ENCODE data around the gene TBC1D2B. TPM values are rescaled to one million over a fixed set of nuclear protein-coding genes. Genes with fewer than 3 reads are reported as not detected.

TBC1D2B gene
- polyA plus RNA-seq, 1 donor (not counting 4 experiments of a cell fraction or from before 2014, with no cell fraction given): 27.0 TPM

GRCh38 chr15:78120523-78120922, 43.0 kb upstream of the TBC1D2B start:
- DNase-seq (ENCODE audit: low read depth, low spot score): no peak
- dilution Hi-C loops (cut with MboI; ENCODE audit: extremely low pct_ligation_motif_present, low sequenced_read_pairs): no loop called here
- Histone ChIP-seq H4K20me1 (ENCODE audit: control insufficient read depth, extremely low read depth, insufficient read depth, low read length) (no peaks in the 10 kb centered on the region), H3K4me3 (ENCODE audit: control insufficient read depth in 2 of 3, extremely low read depth in 1 of 3, insufficient read depth in 2 of 3, low read depth in 1 of 3, low read length in 3 of 3) (no peak overlapping the region), H3K27ac (ENCODE audit: control insufficient read depth, insufficient read depth, low read length) (no peak overlapping the region), H3K27me3 (ENCODE audit: control insufficient read depth, extremely low read depth, insufficient read depth, low read length) (no peaks in the 10 kb centered on the region), H3K9ac (ENCODE audit: control insufficient read depth, extremely low read depth, insufficient read depth, low read length) (no peak overlapping the region), H3K79me2 (ENCODE audit: control insufficient read depth, insufficient read depth, low read length) (no peaks in the 10 kb centered on the region), H3K4me1 (ENCODE audit: control insufficient read depth, extremely low read depth, insufficient read depth, low read length) (no peaks in the 10 kb centered on the region), H2AFZ (ENCODE audit: control insufficient read depth, low read length) (no peak overlapping the region), H3K9me1 (ENCODE audit: control insufficient read depth, extremely low read depth, insufficient read depth, low read length) (no peaks in the 10 kb centered on the region), H3K9me3 (ENCODE audit: control insufficient read depth, low read depth, low read length) (no peaks in the 10 kb centered on the region), H3K36me3 (ENCODE audit: control insufficient read depth in 2 of 2, extremely low read depth in 1 of 2, insufficient read depth in 2 of 2, low read length in 2 of 2) (no peaks in the 10 kb centered on the region), H3K4me2 (ENCODE audit: control insufficient read depth, extremely low read depth, insufficient read depth, low read depth, low read length) (no peak overlapping the region)
- no peak for FAIRE-seq
- TF ChIP-seq CTCF (optimal IDR thresholded peaks at IDR 0.05 in 1 of 3, IDR thresholded peaks at IDR 0.05 in 1 of 3, conservative IDR thresholded peaks at IDR 0.05 in 1 of 3; ENCODE audit: extremely low read depth in 1 of 3, insufficient read depth in 2 of 3, low read length in 3 of 3): no peak
- TF ChIP-seq EZH2 (IDR thresholded peaks at IDR 0.05; ENCODE audit: low read length): no peak

GRCh38 chr15:78112551-78112950, 35.0 kb upstream of the TBC1D2B start:
- H4K20me1 ChIP-seq (ENCODE audit: control insufficient read depth, extremely low read depth, insufficient read depth, low read length): no peaks in the 10 kb centered on the region
- TF ChIP-seq CTCF (optimal IDR thresholded peaks at IDR 0.05 in 1 of 3, IDR thresholded peaks at IDR 0.05 in 1 of 3, conservative IDR thresholded peaks at IDR 0.05 in 1 of 3; ENCODE audit: extremely low read depth in 1 of 3, insufficient read depth in 2 of 3, low read length in 3 of 3) (no peak), EZH2 (IDR thresholded peaks at IDR 0.05; ENCODE audit: low read length) (no peak)
- H3K27ac ChIP-seq (ENCODE audit: control insufficient read depth, insufficient read depth, low read length): no peak overlapping the region
- no peaks in the 10 kb centered on the region for H3K27me3 ChIP-seq (ENCODE audit: control insufficient read depth, extremely low read depth, insufficient read depth, low read length)
- H3K79me2 ChIP-seq (ENCODE audit: control insufficient read depth, insufficient read depth, low read length): no peaks in the 10 kb centered on the region
- no peak overlapping the region for H2AFZ ChIP-seq (ENCODE audit: control insufficient read depth, low read length)
- H3K4me3 ChIP-seq (ENCODE audit: control insufficient read depth in 2 of 3, extremely low read depth in 1 of 3, insufficient read depth in 2 of 3, low read depth in 1 of 3, low read length in 3 of 3): no peak overlapping the region
- no peak overlapping the region for H3K9ac ChIP-seq (ENCODE audit: control insufficient read depth, extremely low read depth, insufficient read depth, low read length)
- dilution Hi-C loops (cut with MboI; ENCODE audit: extremely low pct_ligation_motif_present, low sequenced_read_pairs): no loop called here
- no peaks in the 10 kb centered on the region for H3K36me3 ChIP-seq (ENCODE audit: control insufficient read depth in 2 of 2, extremely low read depth in 1 of 2, insufficient read depth in 2 of 2, low read length in 2 of 2)
- FAIRE-seq (no peak), DNase-seq (ENCODE audit: low read depth, low spot score) (no peak)
- no peaks in the 10 kb centered on the region for H3K9me3 ChIP-seq (ENCODE audit: control insufficient read depth, low read depth, low read length)
- no peak overlapping the region for H3K4me2 ChIP-seq (ENCODE audit: control insufficient read depth, extremely low read depth, insufficient read depth, low read depth, low read length)
- no peaks in the 10 kb centered on the region for H3K9me1 ChIP-seq (ENCODE audit: control insufficient read depth, extremely low read depth, insufficient read depth, low read length)
- H3K4me1 ChIP-seq (ENCODE audit: control insufficient read depth, extremely low read depth, insufficient read depth, low read length): no peaks in the 10 kb centered on the region

Data from keratinocyte (primary cell).